ENCODE measurements around the gene TRIM37. TPM values are rescaled to one million over a fixed set of nuclear protein-coding genes. Genes with fewer than 3 reads are reported as not detected.

Gene TRIM37
- total RNA-seq (2014; rRNA removed; shearing (Covaris generic)), result 24.2 and 27.5 TPM in 2 replicates

GRCh38 chr17:59106463-59107305, at the start of gene TRIM37:
Gene TRIM37, minus strand, starts transcription at chr17:59106880. Its CDS starts 419 bp downstream, at chr17:59106461.

GRCh38 chr17:59155439-59156177, 48.9 kb upstream of the TRIM37 start, which contains the start of gene PRR11:
Gene PRR11, plus strand, starts transcription at chr17:59155746. Its CDS starts 14,007 bp downstream, at chr17:59169753.

GRCh38 chr17:59154721-59155438, 48.2 kb upstream of the TRIM37 start, which contains the start of gene SKA2:
Gene SKA2, minus strand, starts transcription at chr17:59155186. Its CDS starts 23 bp downstream, at chr17:59155163.

Small RNA genes within 50 kb of the gene (small RNA-seq; reads per million reads assigned to genes)
- gene MIR301A (7.7 reads per million, percentile 87 among the genes with 10 or more reads in this experiment), gene MIR454 (2.3 reads per million, percentile 75 among the genes with 10 or more reads in this experiment), gene RN7SL716P (not detected), gene RNU2-58P (0.46 reads per million, percentile 17 among the genes with 10 or more reads in this experiment)

Other genes starting within 250 kb of the TRIM37 start
- 103 and 115 TPM in 2 replicates for gene SKA2, start 48.3 kb upstream of the TRIM37 start, total RNA-seq (2014; rRNA removed; shearing (Covaris generic))
- 22.2 and 24.7 TPM in 2 replicates for gene PRR11, start 48.9 kb upstream of the TRIM37 start, total RNA-seq (2014; rRNA removed; shearing (Covaris generic))
- gene SMG8, start 103.2 kb upstream of the TRIM37 start, total RNA-seq (2014; rRNA removed; shearing (Covaris generic)), result 14.5 and 16.8 TPM in 2 replicates
- 2.9 and 4.0 TPM in 2 replicates for gene GDPD1, start 113.6 kb upstream of the TRIM37 start, total RNA-seq (2014; rRNA removed; shearing (Covaris generic))
- gene YPEL2, start 224.8 kb upstream of the TRIM37 start, total RNA-seq (2014; rRNA removed; shearing (Covaris generic)), result 3.1 and 4.1 TPM in 2 replicates

All from A375 (cell line).